ENCODE results near the gene SNRK.
A peak's percentile ranks its signal among the peaks of the same experiment; 100 is the strongest.

DNA sequence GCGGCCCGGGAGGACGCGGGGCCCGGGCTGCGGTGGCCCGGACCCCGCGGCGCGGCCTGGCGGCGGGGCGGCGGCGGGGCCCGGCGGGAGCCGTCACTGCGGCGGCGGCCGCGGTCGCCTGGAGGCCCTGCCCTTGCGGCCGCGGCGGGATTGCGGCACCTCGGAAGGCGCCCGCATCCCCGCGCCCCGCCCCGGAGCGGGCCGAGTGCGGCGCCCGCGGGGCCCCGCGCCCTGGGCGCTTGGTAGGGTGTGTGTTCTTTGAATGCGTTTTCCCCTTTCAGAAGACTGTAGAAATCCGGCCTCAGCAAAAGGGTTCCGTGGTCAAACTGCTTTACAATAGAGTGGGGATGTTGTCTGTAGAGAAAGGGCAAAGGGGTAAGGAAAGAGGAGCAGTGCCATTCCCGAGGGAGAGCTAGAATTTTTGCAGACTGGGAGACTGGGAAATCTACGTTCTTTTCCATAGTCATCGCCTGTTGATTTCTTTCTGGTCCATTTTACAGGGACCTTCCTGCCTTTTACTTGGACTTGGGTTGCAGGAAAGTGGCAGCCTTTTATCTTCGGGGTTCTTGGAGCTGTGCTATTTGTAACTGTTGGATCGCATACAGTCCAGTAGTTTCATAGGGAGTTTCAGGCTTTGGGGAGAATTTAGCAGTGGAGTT is 630 bp downstream of the SNRK start:
- TF ChIP-seq ZNF274 (IDR thresholded peaks at IDR 0.05; ENCODE audit: low read length) (no peak), ZNF274 (tag by site-specific recombination; IDR thresholded peaks at IDR 0.05; ENCODE audit: borderline replicate concordance) (no peak), ZBTB20 (tag by site-specific recombination; IDR thresholded peaks at IDR 0.05) (peak; percentile 72; the same call in 1 of the 2 replicates)

Measured in HEK293 (cell line).